SK-N-SH treated with all-trans-retinoic acid at 6 μM for 48 hours (cell line): ENCODE results near the gene KRTAP4-12.
"Not testable (repeated sequence)": the region's sequence is repeated elsewhere in the genome, so short reads cannot be mapped to it uniquely, and the experiment has no call there.

Source experiments
- ATAC-seq: fragments of 200-7000 bp; cut with Tn5 transposase; 3 replicates; pipeline ENCODE4 v1.9.1; 2020; ENCODE audit warnings: mild to moderate bottlenecking, moderate library complexity
- ARNTL ChIP-seq: fragments of 450-650 bp; formaldehyde crosslinking; IDR thresholded peaks from 2 replicates; pipeline ENCODE4 v1.5.0; 2020; ENCODE audit warnings: low read depth, mild to moderate bottlenecking, moderate library complexity, borderline replicate concordance
- BACH2 ChIP-seq: fragments of 250-450 bp; sonication (Bioruptor Pico); IDR thresholded peaks from 2 replicates; pipeline ENCODE4 v1.9.0; 2021; ENCODE audit warnings: mild to moderate bottlenecking, borderline replicate concordance
- CREB5 ChIP-seq: fragments of 250-450 bp; sonication (Bioruptor Pico); IDR thresholded peaks from 2 replicates; pipeline ENCODE4 v1.5.1; 2020; ENCODE audit warnings: low read depth, mild to moderate bottlenecking, moderate library complexity
- CSDC2 ChIP-seq: fragments of 250-450 bp; sonication (Bioruptor Pico); IDR thresholded peaks from 2 replicates; pipeline ENCODE4 v1.5.0; 2020; ENCODE audit warnings: mild to moderate bottlenecking, moderate library complexity
- ESRRG ChIP-seq: fragments of 250-450 bp; sonication (Bioruptor Pico); IDR thresholded peaks from 2 replicates; pipeline ENCODE4 v1.6.1; 2021; ENCODE audit warnings: mild to moderate bottlenecking
- GLIS3 ChIP-seq: fragments of 250-450 bp; sonication (Bioruptor Pico); IDR thresholded peaks from 2 replicates; pipeline ENCODE4 v1.5.0; 2020; ENCODE audit warnings: mild to moderate bottlenecking, moderate library complexity
- ISL1 ChIP-seq: fragments of 250-450 bp; sonication (Bioruptor Pico); IDR thresholded peaks from 2 replicates; pipeline ENCODE4 v2.1.2; 2022; ENCODE audit warnings: mild to moderate bottlenecking, moderate library complexity
- OSR1 ChIP-seq: fragments of 250-450 bp; sonication (Bioruptor Pico); IDR thresholded peaks from 2 replicates; pipeline ENCODE4 v1.8.0; 2022; ENCODE audit warnings: moderate library complexity, mild to moderate bottlenecking, inconsistent platforms
- PPARA ChIP-seq: fragments of 250-450 bp; sonication (Bioruptor Pico); IDR thresholded peaks from 2 replicates; pipeline ENCODE4 v1.5.0; 2020; ENCODE audit warnings: mild to moderate bottlenecking, borderline replicate concordance
- RARB ChIP-seq: fragments of 250-450 bp; sonication (Bioruptor Pico); IDR thresholded peaks from 2 replicates; pipeline ENCODE4 v1.8.0; 2021; ENCODE audit warnings: mild to moderate bottlenecking, moderate library complexity
- SNAI2 ChIP-seq: fragments of 250-450 bp; sonication (Bioruptor Pico); IDR thresholded peaks from 2 replicates; pipeline ENCODE4 v1.5.0; 2020; ENCODE audit warnings: mild to moderate bottlenecking, moderate library complexity
- TCF4 ChIP-seq: fragments of 250-450 bp; sonication (Bioruptor Pico); IDR thresholded peaks from 2 replicates; pipeline ENCODE4 v1.8.0; 2021; ENCODE audit warnings: mild to moderate bottlenecking, moderate library complexity, borderline replicate concordance
- TOX ChIP-seq: fragments of 250-450 bp; sonication (Bioruptor Pico); IDR thresholded peaks from 2 replicates; pipeline ENCODE4 v1.8.0; 2021; ENCODE audit warnings: mild to moderate bottlenecking, moderate library complexity, borderline replicate concordance
- ZC3H10 ChIP-seq: fragments of 250-450 bp; sonication (Bioruptor Pico); IDR thresholded peaks from 2 replicates; pipeline ENCODE4 v1.5.1; 2021; ENCODE audit warnings: mild to moderate bottlenecking, moderate library complexity
- ZFP30 ChIP-seq: fragments of 450-650 bp; formaldehyde crosslinking; IDR thresholded peaks from 2 replicates; pipeline ENCODE4 v1.5.0; 2022; ENCODE audit warnings: mild to moderate bottlenecking, moderate library complexity
- ZNF565 ChIP-seq: fragments of 450-650 bp; formaldehyde crosslinking; conservative IDR thresholded peaks from 2 replicates; pipeline ENCODE4 v1.5.0; 2020; ENCODE audit warnings: low read depth, mild to moderate bottlenecking, moderate library complexity
- TF ChIP-seq, protein P1 (sequence below): fragments of 250-450 bp; sonication (Bioruptor Pico); IDR thresholded peaks from 2 replicates; pipeline ENCODE4 v1.8.0; 2020; ENCODE audit warnings: mild to moderate bottlenecking, moderate library complexity, borderline replicate concordance
- TF ChIP-seq, protein P2 (sequence below): fragments of 250-450 bp; sonication (Bioruptor Pico); IDR thresholded peaks from 2 replicates; pipeline ENCODE4 v1.5.1; 2021; ENCODE audit warnings: mild to moderate bottlenecking, moderate library complexity
- TF ChIP-seq, protein P3 (sequence below): fragments of 250-450 bp; sonication (Bioruptor Pico); IDR thresholded peaks from 2 replicates; pipeline ENCODE4 v1.8.0; 2021; ENCODE audit warnings: low read depth, mild to moderate bottlenecking, moderate library complexity, borderline replicate concordance
- TF ChIP-seq, protein P4 (sequence below): fragments of 250-450 bp; sonication (Bioruptor Pico); IDR thresholded peaks from 2 replicates; pipeline ENCODE4 v1.5.0; 2020; ENCODE audit warnings: mild to moderate bottlenecking, moderate library complexity

Gene KRTAP4-12

DNA sequence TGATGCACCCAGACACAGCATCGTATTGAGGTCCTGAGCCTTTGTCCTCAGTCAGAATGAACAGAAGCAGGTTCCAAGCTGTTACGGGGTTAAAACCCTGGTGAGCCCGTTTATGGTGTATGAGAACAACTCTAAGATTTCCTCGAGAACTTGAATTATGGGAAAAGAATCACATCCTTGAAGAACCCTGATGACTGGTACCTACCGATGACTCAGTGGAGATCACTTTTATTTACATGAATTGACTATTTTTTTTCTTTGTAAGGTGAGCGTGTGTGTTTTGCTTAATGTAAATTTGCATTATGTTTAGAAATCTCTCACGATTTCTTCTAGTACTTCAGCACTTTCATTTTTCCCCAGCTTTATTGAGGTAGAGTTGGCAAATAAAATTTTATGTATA lies 39.8 kb upstream of the KRTAP4-12 start:
- TF ChIP-seq TCF4 (CRISPR knock-in tag) = no peak
- TF ChIP-seq SNAI2 = no peak
- TF ChIP-seq BACH2 = no peak
- TF ChIP-seq, protein P1, sequence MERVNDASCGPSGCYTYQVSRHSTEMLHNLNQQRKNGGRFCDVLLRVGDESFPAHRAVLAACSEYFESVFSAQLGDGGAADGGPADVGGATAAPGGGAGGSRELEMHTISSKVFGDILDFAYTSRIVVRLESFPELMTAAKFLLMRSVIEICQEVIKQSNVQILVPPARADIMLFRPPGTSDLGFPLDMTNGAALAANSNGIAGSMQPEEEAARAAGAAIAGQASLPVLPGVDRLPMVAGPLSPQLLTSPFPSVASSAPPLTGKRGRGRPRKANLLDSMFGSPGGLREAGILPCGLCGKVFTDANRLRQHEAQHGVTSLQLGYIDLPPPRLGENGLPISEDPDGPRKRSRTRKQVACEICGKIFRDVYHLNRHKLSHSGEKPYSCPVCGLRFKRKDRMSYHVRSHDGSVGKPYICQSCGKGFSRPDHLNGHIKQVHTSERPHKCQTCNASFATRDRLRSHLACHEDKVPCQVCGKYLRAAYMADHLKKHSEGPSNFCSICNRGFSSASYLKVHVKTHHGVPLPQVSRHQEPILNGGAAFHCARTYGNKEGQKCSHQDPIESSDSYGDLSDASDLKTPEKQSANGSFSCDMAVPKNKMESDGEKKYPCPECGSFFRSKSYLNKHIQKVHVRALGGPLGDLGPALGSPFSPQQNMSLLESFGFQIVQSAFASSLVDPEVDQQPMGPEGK (CRISPR knock-in tag) = no peak
- TF ChIP-seq OSR1 (CRISPR knock-in tag) = no peak
- no peak for TF ChIP-seq ZNF565
- TF ChIP-seq RARB (CRISPR knock-in tag) = no peak
- no peak for TF ChIP-seq ARNTL
- no peak for TF ChIP-seq ESRRG (CRISPR knock-in tag)
- no peak for TF ChIP-seq PPARA (CRISPR knock-in tag)
- no peak for TF ChIP-seq GLIS3
- TF ChIP-seq, protein P2, sequence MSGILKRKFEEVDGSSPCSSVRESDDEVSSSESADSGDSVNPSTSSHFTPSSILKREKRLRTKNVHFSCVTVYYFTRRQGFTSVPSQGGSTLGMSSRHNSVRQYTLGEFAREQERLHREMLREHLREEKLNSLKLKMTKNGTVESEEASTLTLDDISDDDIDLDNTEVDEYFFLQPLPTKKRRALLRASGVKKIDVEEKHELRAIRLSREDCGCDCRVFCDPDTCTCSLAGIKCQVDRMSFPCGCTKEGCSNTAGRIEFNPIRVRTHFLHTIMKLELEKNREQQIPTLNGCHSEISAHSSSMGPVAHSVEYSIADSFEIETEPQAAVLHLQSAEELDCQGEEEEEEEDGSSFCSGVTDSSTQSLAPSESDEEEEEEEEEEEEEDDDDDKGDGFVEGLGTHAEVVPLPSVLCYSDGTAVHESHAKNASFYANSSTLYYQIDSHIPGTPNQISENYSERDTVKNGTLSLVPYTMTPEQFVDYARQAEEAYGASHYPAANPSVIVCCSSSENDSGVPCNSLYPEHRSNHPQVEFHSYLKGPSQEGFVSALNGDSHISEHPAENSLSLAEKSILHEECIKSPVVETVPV (CRISPR knock-in tag) = no peak
- TF ChIP-seq ZC3H10 (CRISPR knock-in tag) = no peak
- no peak for TF ChIP-seq TOX (CRISPR knock-in tag)
- ATAC-seq = no peak

DNA sequence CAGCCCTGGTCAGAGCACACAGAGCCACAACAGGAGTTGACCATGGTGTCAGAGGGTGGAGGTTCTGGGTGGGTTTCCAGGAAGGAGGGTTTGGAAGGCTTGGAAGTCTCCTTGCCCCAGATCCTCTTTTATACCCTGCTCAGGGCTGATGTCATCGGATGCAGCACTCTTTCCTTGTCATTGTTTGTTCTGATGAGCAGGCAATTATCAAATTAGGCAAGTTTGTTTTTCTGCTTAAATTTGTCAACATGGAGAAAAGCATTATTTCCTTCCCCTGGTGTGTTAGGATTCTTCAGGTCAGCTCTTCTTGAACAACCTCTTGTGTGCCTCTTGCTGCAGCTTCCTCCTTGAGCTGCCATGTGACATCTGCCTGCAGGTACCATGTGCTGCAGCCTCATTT lies 36.7 kb upstream of the KRTAP4-12 start, which contains the start of gene KRTAP4-4:
Gene KRTAP4-4, minus strand, starts transcription at position 101 of the 400 bp plus-strand sequence. Its CDS starts 57 bp downstream, at position 44.
- no peak for ATAC-seq
- TF ChIP-seq ISL1 (CRISPR knock-in tag) (no peak), ARNTL (no peak), ZNF565 (no peak), GLIS3 (no peak), CSDC2 (CRISPR knock-in tag) (no peak), SNAI2 (no peak), ESRRG (CRISPR knock-in tag) (no peak), ZFP30 (CRISPR knock-in tag) (no peak), CREB5 (CRISPR knock-in tag) (no peak), PPARA (CRISPR knock-in tag) (no peak)
- TF ChIP-seq, all 23 proteins: peak for 0

DNA sequence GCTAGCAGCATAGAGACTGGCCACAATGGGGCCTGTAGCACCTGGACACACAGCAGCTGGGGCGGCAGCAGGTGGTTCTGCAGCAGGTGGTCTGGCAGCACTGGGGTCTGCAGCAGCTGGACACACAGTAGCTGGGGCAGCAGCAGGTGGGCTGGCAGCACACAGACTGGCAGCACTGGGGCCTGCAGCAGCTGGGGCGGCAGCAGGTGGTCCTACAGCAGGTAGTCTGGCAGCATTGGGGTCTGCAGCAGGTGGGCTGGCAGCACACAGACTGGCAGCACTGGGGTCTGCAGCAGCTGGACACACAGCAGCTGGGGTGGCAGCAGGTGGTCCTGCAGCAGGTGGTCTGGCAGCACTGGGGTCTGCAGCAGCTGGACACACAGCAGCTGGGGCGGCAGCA lies 36.2 kb upstream of the KRTAP4-12 start:
- not testable (repeated sequence) for ATAC-seq

DNA sequence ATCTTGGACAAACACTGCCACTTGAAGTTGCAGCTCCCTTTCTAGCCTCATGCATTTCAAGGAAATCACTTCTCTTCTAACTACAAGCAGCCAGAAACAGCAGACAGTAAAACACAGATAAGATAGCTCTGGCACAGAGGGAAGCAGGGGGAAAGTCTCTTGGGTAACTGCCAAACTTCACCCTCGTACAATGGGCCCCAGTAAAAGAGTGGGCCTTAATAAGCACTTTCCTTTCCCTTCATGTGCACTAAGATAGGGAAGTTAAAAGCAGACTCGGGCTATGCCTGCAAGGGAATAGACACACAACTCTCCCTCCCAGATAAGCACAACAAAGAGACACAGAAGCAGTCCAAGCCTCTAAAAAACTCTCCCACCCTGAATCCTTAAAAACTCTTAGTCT lies 29.9 kb upstream of the KRTAP4-12 start:
- TF ChIP-seq, protein P3, sequence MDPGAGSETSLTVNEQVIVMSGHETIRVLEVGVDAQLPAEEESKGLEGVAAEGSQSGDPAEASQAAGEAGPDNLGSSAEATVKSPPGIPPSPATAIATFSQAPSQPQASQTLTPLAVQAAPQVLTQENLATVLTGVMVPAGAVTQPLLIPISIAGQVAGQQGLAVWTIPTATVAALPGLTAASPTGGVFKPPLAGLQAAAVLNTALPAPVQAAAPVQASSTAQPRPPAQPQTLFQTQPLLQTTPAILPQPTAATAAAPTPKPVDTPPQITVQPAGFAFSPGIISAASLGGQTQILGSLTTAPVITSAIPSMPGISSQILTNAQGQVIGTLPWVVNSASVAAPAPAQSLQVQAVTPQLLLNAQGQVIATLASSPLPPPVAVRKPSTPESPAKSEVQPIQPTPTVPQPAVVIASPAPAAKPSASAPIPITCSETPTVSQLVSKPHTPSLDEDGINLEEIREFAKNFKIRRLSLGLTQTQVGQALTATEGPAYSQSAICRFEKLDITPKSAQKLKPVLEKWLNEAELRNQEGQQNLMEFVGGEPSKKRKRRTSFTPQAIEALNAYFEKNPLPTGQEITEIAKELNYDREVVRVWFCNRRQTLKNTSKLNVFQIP = no peak
- no peak for TF ChIP-seq ZNF565
- TF ChIP-seq TOX (CRISPR knock-in tag) = no peak
- TF ChIP-seq, protein P4, sequence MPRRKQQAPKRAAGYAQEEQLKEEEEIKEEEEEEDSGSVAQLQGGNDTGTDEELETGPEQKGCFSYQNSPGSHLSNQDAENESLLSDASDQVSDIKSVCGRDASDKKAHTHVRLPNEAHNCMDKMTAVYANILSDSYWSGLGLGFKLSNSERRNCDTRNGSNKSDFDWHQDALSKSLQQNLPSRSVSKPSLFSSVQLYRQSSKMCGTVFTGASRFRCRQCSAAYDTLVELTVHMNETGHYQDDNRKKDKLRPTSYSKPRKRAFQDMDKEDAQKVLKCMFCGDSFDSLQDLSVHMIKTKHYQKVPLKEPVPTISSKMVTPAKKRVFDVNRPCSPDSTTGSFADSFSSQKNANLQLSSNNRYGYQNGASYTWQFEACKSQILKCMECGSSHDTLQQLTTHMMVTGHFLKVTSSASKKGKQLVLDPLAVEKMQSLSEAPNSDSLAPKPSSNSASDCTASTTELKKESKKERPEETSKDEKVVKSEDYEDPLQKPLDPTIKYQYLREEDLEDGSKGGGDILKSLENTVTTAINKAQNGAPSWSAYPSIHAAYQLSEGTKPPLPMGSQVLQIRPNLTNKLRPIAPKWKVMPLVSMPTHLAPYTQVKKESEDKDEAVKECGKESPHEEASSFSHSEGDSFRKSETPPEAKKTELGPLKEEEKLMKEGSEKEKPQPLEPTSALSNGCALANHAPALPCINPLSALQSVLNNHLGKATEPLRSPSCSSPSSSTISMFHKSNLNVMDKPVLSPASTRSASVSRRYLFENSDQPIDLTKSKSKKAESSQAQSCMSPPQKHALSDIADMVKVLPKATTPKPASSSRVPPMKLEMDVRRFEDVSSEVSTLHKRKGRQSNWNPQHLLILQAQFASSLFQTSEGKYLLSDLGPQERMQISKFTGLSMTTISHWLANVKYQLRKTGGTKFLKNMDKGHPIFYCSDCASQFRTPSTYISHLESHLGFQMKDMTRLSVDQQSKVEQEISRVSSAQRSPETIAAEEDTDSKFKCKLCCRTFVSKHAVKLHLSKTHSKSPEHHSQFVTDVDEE (CRISPR knock-in tag) = no peak
- TF ChIP-seq ZFP30 (CRISPR knock-in tag) = no peak
- no peak for ATAC-seq
